H1 (cell line): ENCODE results near the gene IGFL2.

ENCODE experiments used
- BRCA1 ChIP-seq: IDR thresholded peaks from 2 replicates; pipeline ENCODE4 v1.6.1; 2012; ENCODE audit warnings: low read depth, low read length, improper control_type of control experiment
- EGR1 ChIP-seq: IDR thresholded peaks from 2 replicates; pipeline ENCODE4 v1.6.1; 2011; ENCODE audit warnings: low read depth, low read length, borderline replicate concordance
- EP300 ChIP-seq, 2 experiments: IDR thresholded peaks; 1 replicate in 1 of 2; 2 replicates in 1 of 2; pipeline ENCODE4 v1.6.1; 2011 to 2012; ENCODE audit warnings: low read depth in 2 of 2, low read length in 2 of 2, mild to moderate bottlenecking in 2 of 2, borderline replicate concordance in 1 of 2, inconsistent platforms in 1 of 2, moderate library complexity in 1 of 2
- EZH2 ChIP-seq: fragments of 200-600 bp; sonication (generic); IDR thresholded peaks from 2 replicates; pipeline ENCODE4 v1.7.1; 2012; ENCODE audit warnings: low read depth, mild to moderate bottlenecking, moderate library complexity, low read length, inconsistent platforms; ENCODE audit not compliant: severe bottlenecking
- FOSL1 ChIP-seq: IDR thresholded peaks from 2 replicates; pipeline ENCODE4 v1.6.1; 2011; ENCODE audit warnings: mild to moderate bottlenecking, low read depth, low read length, moderate library complexity; ENCODE audit not compliant: insufficient read depth
- GTF2F1 ChIP-seq: IDR thresholded peaks from 2 replicates; pipeline ENCODE4 v1.6.1; 2012; ENCODE audit warnings: low read depth, low read length, improper control_type of control experiment, borderline replicate concordance
- POLR2A ChIP-seq, 2 experiments: IDR thresholded peaks; 1 replicate in 1 of 2; 2 replicates in 1 of 2; pipeline ENCODE4 v1.6.1; 2011; ENCODE audit warnings: low read depth in 2 of 2, low read length in 2 of 2, mild to moderate bottlenecking in 2 of 2; ENCODE audit errors: control extremely low read depth in 1 of 2
- RFX5 ChIP-seq: IDR thresholded peaks from 2 replicates; pipeline ENCODE4 v1.6.1; 2011; ENCODE audit warnings: low read depth, low read length, improper control_type of control experiment, borderline replicate concordance
- RXRA ChIP-seq: IDR thresholded peaks from 2 replicates; pipeline ENCODE4 v1.6.1; 2011; ENCODE audit warnings: low read depth, mild to moderate bottlenecking, low read length, moderate library complexity; ENCODE audit not compliant: insufficient read depth
- SP1 ChIP-seq: IDR thresholded peaks from 2 replicates; pipeline ENCODE4 v1.6.1; 2011; ENCODE audit warnings: low read depth, low read length
- TF ChIP-seq, protein P1 (sequence below), 3 experiments: IDR thresholded peaks; 1 replicate in 2 of 3; 2 replicates in 1 of 3; pipeline versions ENCODE4 v1.5.1 to v1.6.1; 2011; ENCODE audit warnings: low read length in 3 of 3, mild to moderate bottlenecking in 3 of 3, inconsistent platforms in 2 of 3, low read depth in 1 of 3, moderate library complexity in 1 of 3; ENCODE audit not compliant: insufficient read depth in 1 of 3; ENCODE audit errors: control extremely low read depth in 1 of 3

DNA sequence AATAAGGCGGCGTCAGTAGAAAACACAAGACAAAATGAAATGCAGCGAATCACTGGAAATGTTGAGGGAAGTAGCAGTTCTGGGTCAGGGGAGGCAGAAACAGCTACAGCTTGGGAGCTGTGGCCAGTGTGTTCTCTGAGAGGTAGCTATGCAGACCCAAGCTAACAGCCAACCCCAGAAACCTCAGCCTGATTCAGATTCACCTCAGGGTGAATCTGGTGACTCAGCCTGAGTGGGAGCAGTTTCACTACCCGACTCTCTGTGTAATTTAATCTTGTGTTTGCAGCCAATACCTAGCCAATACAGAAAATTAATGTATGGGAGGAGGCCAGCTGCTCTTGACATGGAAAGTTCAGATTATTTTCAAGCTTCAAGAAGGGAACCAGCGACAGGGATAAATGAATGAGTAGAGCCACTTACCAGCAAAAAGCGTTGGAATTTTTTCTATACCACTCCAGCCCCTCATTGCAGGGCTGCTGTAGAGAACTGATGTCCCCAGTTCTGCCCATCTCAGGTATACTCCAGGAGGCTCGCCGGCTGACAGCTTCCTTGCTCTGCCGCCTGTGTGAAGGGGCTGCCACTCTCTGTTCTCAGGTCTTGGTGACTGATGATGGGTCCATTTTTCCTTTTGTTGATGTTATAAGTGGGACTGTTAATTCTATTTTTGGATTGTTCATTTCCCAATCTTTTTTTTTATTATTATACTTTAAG, 32.5 kb upstream of the IGFL2 start:
- TF ChIP-seq POLR2A (IDR thresholded peaks at IDR 0.05; ENCODE audit: control extremely low read depth in 1 of 2, low read depth in 2 of 2, low read length in 2 of 2) (no peak), EZH2 (no peak), RFX5 (no peak), EGR1 (no peak), SP1 (no peak), FOSL1 (no peak), EP300 (IDR thresholded peaks at IDR 0.05; ENCODE audit: borderline replicate concordance in 1 of 2, low read depth in 2 of 2, low read length in 2 of 2) (no peak), BRCA1 (no peak), RXRA (no peak), GTF2F1 (no peak)
- TF ChIP-seq, protein P1, sequence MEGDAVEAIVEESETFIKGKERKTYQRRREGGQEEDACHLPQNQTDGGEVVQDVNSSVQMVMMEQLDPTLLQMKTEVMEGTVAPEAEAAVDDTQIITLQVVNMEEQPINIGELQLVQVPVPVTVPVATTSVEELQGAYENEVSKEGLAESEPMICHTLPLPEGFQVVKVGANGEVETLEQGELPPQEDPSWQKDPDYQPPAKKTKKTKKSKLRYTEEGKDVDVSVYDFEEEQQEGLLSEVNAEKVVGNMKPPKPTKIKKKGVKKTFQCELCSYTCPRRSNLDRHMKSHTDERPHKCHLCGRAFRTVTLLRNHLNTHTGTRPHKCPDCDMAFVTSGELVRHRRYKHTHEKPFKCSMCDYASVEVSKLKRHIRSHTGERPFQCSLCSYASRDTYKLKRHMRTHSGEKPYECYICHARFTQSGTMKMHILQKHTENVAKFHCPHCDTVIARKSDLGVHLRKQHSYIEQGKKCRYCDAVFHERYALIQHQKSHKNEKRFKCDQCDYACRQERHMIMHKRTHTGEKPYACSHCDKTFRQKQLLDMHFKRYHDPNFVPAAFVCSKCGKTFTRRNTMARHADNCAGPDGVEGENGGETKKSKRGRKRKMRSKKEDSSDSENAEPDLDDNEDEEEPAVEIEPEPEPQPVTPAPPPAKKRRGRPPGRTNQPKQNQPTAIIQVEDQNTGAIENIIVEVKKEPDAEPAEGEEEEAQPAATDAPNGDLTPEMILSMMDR (IDR thresholded peaks at IDR 0.05; ENCODE audit: control extremely low read depth in 1 of 3, insufficient read depth in 1 of 3, low read depth in 1 of 3, low read length in 3 of 3), result no peak
